Measurements from ENCODE around the gene HELZ.

The HELZ gene

DNA sequence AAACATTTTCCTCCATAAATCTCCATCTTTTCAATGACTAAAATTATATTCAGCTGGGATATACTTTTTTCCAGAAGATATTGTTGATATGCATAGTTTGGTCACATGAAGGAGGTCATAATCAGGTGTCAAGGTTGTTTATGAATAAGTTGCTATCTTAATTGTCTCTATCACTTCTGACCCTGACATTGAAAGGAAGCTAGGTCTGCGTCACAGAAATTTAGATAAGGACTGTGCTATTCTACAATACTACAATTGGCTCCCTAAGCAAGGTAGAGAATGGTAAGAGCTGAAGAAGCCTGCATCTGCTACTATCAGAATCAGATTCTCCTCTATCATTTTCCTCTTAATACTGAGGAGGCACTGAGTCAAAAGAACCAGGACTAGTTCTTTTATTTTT is 133.2 kb downstream of the HELZ start:
- Mint-ChIP-seq H3K27ac (no peak overlapping the region), H3K27me3 (ENCODE audit: low read depth) (no peaks in the 10 kb centered on the region), H3K4me1 (peaks cover 9% of the 10 kb centered on the region), H3K4me3 (no peak overlapping the region), H3K9me3 (peaks cover 13% of the 10 kb centered on the region), H3K36me3 (ENCODE audit: low read depth) (peaks cover 86% of the 10 kb centered on the region)
- TF ChIP-seq, protein P1, sequence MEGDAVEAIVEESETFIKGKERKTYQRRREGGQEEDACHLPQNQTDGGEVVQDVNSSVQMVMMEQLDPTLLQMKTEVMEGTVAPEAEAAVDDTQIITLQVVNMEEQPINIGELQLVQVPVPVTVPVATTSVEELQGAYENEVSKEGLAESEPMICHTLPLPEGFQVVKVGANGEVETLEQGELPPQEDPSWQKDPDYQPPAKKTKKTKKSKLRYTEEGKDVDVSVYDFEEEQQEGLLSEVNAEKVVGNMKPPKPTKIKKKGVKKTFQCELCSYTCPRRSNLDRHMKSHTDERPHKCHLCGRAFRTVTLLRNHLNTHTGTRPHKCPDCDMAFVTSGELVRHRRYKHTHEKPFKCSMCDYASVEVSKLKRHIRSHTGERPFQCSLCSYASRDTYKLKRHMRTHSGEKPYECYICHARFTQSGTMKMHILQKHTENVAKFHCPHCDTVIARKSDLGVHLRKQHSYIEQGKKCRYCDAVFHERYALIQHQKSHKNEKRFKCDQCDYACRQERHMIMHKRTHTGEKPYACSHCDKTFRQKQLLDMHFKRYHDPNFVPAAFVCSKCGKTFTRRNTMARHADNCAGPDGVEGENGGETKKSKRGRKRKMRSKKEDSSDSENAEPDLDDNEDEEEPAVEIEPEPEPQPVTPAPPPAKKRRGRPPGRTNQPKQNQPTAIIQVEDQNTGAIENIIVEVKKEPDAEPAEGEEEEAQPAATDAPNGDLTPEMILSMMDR (IDR thresholded peaks at IDR 0.05; ENCODE audit: unreplicated experiment in 3 of 3) = no peak

DNA sequence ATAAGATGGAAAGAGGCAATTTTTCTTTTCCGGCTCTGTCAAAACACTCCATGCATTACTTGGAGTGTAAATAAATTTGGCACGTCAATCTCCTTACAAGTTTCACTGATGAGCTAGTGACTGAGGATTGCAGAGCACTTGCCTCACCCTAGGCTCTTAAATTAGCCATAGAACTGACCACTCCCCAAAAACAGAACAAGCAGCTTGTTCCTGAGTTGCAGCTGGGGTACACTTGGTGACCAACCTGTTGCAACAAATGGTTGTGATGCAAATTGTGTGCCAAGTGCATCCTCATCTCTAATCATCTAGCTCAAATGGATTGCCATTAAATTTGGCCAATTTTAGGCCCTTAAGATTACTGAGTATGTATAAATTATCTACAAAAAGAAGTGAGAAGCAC is 133.7 kb downstream of the HELZ start:
- H3K4me1 Mint-ChIP-seq = peaks cover 9% of the 10 kb centered on the region
- no peaks in the 10 kb centered on the region for H3K27me3 Mint-ChIP-seq (ENCODE audit: low read depth)
- H3K4me3 Mint-ChIP-seq = no peak overlapping the region
- H3K9me3 Mint-ChIP-seq = peaks cover 11% of the 10 kb centered on the region
- TF ChIP-seq, protein P1 (IDR thresholded peaks at IDR 0.05; ENCODE audit: unreplicated experiment in 3 of 3) = no peak
- peaks cover 81% of the 10 kb centered on the region for H3K36me3 Mint-ChIP-seq (ENCODE audit: low read depth)
- no peak overlapping the region for H3K27ac Mint-ChIP-seq

DNA sequence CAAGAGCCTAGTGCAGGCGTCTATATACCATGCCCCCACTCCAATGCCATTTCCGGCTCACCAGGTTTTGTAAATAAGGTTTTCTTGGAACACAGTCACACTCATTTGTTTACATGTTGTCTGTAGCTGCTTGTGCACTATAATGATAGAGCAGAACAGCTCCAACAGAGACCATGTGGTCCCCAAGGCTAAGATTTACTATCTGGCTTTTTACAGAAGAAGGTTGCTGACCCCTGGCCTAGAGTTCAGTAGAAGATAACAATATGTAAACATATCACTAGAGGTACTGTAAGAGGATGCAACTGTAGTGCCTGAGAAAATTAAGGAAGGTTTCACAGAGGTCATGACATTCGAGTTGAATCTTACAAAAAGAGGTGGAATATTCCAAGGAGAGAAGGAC is 134.4 kb downstream of the HELZ start:
- Mint-ChIP-seq H3K9me3 (peaks cover 5% of the 10 kb centered on the region), H3K4me3 (no peak overlapping the region), H3K27me3 (ENCODE audit: low read depth) (no peaks in the 10 kb centered on the region), H3K27ac (no peak overlapping the region), H3K4me1 (peaks cover 9% of the 10 kb centered on the region), H3K36me3 (ENCODE audit: low read depth) (peaks cover 78% of the 10 kb centered on the region)
- TF ChIP-seq, protein P1 (IDR thresholded peaks at IDR 0.05; ENCODE audit: unreplicated experiment in 3 of 3) = no peak

DNA sequence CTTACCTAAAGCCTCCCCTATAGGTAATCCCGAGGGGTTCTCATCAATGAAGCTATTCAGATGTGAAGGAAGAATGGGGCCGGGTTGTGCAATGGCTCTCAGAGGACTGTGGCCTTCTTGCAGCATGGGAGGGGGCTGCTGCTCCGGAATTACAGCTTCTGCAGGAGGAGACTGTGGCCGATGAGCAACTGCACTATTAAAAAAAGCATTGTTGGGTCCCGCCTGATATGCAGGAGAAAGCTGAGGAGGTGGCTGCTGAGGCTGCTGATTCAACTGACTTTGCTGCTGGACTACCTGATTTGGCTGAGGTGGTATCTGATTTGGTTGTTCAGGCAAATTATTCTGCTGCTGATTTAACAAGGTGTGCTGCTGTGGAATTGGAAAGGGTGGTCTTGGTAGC is 135.9 kb downstream of the HELZ start:
- H3K36me3 Mint-ChIP-seq (ENCODE audit: low read depth) = peaks cover 79% of the 10 kb centered on the region

DNA sequence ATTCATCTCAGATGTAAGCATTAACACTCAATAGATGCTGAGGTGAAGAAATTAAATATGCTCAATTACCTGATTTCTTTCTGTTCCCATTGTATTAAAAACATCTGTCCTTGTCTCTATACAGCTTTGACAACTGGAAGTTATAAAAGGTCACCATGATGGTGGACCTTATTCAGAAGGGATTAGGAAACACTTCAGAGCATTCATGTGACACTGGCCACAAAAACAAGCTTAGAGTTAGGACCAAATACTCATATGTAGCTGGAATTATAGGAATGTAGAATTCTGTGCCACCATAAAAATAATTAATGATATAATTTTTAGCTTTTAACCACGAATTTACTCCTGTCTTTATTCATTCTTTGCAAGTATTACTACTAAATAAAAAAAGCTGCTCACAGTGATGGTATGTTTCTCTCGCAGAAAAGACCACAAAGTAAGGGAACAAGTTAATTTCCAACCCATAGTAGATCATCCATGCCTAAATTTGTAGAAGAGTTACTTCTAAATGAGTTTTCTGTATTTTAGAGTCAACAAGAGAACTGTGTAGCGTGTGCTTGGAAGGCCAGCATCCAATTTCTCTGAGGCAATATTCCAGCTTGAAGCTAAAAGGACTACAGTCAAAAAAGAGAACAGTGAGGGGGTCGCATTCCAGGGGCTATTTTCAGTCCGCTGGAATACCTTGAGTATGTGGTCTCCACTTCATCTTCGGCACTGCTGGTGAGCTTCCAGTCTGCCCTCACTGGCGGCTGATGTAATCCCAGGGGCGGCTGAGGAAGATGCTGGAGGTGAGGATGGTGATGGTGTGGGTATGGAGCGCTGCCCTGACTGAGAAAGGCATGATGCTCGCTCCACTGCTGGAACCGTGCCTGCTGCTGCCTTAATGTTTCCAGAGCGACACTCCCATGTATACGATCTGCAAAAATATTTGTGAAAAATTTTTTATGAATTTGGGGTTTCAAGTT is 136.9 kb downstream of the HELZ start:
- Mint-ChIP-seq H3K27ac (peak overlapping the region in 1 of 3 experiments; percentile 62), H3K36me3 (ENCODE audit: low read depth) (peaks cover 75% of the 10 kb centered on the region)

More for the DNA sequence above, 135.9 kb downstream of the HELZ start:
- H3K27me3 Mint-ChIP-seq (ENCODE audit: low read depth) = no peaks in the 10 kb centered on the region
- no peak overlapping the region for H3K4me3 Mint-ChIP-seq
- TF ChIP-seq, protein P1 (IDR thresholded peaks at IDR 0.05; ENCODE audit: unreplicated experiment in 3 of 3) = no peak
- H3K4me1 Mint-ChIP-seq = peaks cover 9% of the 10 kb centered on the region
- no peaks in the 10 kb centered on the region for H3K9me3 Mint-ChIP-seq
- no peak overlapping the region for H3K27ac Mint-ChIP-seq

More for the DNA sequence above, 136.9 kb downstream of the HELZ start:
- H3K4me3 Mint-ChIP-seq = no peak overlapping the region
- H3K27me3 Mint-ChIP-seq (ENCODE audit: low read depth) = no peaks in the 10 kb centered on the region
- H3K9me3 Mint-ChIP-seq = no peaks in the 10 kb centered on the region
- TF ChIP-seq, protein P1 (IDR thresholded peaks at IDR 0.05; ENCODE audit: unreplicated experiment in 3 of 3) = no peak
- peaks cover 9% of the 10 kb centered on the region for H3K4me1 Mint-ChIP-seq

Measured in nephron (organoid).